Measurements from ENCODE around the gene DNAJC5. TPM values are rescaled to one million over a fixed set of nuclear protein-coding genes. Genes with fewer than 3 reads are reported as not detected.

DNAJC5 gene
- total RNA-seq, 1 experiment from 2014 or later = 28.5 TPM

DNA sequence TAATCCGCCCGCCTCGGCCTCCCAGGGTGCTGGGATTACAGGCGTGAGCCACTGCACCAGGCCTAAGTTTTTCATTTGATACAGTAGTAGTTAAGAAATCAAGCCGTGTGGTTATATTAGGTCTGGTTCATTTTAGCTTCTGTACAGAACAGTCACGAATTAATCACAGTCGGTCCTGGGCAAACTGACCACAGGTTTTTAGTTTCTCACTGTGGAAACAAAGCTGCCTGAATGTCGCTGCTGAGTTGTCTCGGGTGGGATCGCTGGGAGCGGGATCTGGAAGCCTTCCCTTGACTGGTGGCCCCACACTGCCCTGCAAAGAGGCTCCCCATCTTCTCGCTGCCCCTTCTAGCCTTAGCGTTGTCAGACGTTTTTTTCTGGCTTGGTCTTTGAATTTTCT is 42.7 kb downstream of the DNAJC5 start:
- POLR2A ChIA-PET = interaction anchor here (1.0 kb wide), 1 partner anchor 25 kb away, joined by 4 read pairs; no protein-coding TSS in a partner anchor
- Mint-ChIP-seq H3K4me1 (peaks cover 6% of the 10 kb centered on the region), H3K4me3 (peak overlapping the region; percentile 50; the same call in 1 of the 2 replicates), H3K36me3 (peaks cover under 1% of the 10 kb centered on the region; the same call in 1 of the 2 replicates), H3K27ac (no peak overlapping the region), H3K9me3 (no peaks in the 10 kb centered on the region), H3K27me3 (ENCODE audit: low read depth) (no peaks in the 10 kb centered on the region)
- CTCF ChIA-PET = interaction anchor here (4.2 kb wide), 1 partner anchor 36 kb away, joined by 13 read pairs; no protein-coding TSS in a partner anchor
- TF ChIP-seq NFYB (CRISPR knock-in tag; conservative IDR thresholded peaks at IDR 0.05; ENCODE audit: low read depth) (no peak), ATF1 (CRISPR knock-in tag; IDR thresholded peaks at IDR 0.05) (no peak), TP53 (CRISPR knock-in tag; IDR thresholded peaks at IDR 0.05) (no peak), ZNF416 (CRISPR knock-in tag; IDR thresholded peaks at IDR 0.05) (no peak), IRF2 (CRISPR knock-in tag; IDR thresholded peaks at IDR 0.05; ENCODE audit: borderline replicate concordance, low read depth) (no peak), PRRX2 (CRISPR knock-in tag; IDR thresholded peaks at IDR 0.05) (no peak), NFE2L1 (CRISPR knock-in tag; IDR thresholded peaks at IDR 0.05) (no peak), ELF4 (CRISPR knock-in tag; IDR thresholded peaks at IDR 0.05; ENCODE audit: low read depth) (no peak), NR1H2 (CRISPR knock-in tag; IDR thresholded peaks at IDR 0.05) (no peak)
- TF ChIP-seq, protein P1, sequence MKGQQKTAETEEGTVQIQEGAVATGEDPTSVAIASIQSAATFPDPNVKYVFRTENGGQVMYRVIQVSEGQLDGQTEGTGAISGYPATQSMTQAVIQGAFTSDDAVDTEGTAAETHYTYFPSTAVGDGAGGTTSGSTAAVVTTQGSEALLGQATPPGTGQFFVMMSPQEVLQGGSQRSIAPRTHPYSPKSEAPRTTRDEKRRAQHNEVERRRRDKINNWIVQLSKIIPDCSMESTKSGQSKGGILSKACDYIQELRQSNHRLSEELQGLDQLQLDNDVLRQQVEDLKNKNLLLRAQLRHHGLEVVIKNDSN (CRISPR knock-in tag; IDR thresholded peaks at IDR 0.05) = no peak
- TF ChIP-seq, protein P2, sequence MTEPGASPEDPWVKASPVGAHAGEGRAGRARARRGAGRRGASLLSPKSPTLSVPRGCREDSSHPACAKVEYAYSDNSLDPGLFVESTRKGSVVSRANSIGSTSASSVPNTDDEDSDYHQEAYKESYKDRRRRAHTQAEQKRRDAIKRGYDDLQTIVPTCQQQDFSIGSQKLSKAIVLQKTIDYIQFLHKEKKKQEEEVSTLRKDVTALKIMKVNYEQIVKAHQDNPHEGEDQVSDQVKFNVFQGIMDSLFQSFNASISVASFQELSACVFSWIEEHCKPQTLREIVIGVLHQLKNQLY (CRISPR knock-in tag; IDR thresholded peaks at IDR 0.05) = no peak
- TF ChIP-seq, protein P3, sequence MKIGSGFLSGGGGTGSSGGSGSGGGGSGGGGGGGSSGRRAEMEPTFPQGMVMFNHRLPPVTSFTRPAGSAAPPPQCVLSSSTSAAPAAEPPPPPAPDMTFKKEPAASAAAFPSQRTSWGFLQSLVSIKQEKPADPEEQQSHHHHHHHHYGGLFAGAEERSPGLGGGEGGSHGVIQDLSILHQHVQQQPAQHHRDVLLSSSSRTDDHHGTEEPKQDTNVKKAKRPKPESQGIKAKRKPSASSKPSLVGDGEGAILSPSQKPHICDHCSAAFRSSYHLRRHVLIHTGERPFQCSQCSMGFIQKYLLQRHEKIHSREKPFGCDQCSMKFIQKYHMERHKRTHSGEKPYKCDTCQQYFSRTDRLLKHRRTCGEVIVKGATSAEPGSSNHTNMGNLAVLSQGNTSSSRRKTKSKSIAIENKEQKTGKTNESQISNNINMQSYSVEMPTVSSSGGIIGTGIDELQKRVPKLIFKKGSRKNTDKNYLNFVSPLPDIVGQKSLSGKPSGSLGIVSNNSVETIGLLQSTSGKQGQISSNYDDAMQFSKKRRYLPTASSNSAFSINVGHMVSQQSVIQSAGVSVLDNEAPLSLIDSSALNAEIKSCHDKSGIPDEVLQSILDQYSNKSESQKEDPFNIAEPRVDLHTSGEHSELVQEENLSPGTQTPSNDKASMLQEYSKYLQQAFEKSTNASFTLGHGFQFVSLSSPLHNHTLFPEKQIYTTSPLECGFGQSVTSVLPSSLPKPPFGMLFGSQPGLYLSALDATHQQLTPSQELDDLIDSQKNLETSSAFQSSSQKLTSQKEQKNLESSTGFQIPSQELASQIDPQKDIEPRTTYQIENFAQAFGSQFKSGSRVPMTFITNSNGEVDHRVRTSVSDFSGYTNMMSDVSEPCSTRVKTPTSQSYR (CRISPR knock-in tag; IDR thresholded peaks at IDR 0.05) = no peak
- TF ChIP-seq, protein P4, sequence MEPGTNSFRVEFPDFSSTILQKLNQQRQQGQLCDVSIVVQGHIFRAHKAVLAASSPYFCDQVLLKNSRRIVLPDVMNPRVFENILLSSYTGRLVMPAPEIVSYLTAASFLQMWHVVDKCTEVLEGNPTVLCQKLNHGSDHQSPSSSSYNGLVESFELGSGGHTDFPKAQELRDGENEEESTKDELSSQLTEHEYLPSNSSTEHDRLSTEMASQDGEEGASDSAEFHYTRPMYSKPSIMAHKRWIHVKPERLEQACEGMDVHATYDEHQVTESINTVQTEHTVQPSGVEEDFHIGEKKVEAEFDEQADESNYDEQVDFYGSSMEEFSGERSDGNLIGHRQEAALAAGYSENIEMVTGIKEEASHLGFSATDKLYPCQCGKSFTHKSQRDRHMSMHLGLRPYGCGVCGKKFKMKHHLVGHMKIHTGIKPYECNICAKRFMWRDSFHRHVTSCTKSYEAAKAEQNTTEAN (CRISPR knock-in tag; IDR thresholded peaks at IDR 0.05) = no peak
- TF ChIP-seq, protein P5, sequence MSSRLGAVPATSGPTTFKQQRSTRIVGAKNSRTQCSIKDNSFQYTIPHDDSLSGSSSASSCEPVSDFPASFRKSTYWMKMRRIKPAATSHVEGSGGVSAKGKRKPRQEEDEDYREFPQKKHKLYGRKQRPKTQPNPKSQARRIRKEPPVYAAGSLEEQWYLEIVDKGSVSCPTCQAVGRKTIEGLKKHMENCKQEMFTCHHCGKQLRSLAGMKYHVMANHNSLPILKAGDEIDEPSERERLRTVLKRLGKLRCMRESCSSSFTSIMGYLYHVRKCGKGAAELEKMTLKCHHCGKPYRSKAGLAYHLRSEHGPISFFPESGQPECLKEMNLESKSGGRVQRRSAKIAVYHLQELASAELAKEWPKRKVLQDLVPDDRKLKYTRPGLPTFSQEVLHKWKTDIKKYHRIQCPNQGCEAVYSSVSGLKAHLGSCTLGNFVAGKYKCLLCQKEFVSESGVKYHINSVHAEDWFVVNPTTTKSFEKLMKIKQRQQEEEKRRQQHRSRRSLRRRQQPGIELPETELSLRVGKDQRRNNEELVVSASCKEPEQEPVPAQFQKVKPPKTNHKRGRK (CRISPR knock-in tag; IDR thresholded peaks at IDR 0.05; ENCODE audit: borderline replicate concordance) = no peak
- TF ChIP-seq, protein P6, sequence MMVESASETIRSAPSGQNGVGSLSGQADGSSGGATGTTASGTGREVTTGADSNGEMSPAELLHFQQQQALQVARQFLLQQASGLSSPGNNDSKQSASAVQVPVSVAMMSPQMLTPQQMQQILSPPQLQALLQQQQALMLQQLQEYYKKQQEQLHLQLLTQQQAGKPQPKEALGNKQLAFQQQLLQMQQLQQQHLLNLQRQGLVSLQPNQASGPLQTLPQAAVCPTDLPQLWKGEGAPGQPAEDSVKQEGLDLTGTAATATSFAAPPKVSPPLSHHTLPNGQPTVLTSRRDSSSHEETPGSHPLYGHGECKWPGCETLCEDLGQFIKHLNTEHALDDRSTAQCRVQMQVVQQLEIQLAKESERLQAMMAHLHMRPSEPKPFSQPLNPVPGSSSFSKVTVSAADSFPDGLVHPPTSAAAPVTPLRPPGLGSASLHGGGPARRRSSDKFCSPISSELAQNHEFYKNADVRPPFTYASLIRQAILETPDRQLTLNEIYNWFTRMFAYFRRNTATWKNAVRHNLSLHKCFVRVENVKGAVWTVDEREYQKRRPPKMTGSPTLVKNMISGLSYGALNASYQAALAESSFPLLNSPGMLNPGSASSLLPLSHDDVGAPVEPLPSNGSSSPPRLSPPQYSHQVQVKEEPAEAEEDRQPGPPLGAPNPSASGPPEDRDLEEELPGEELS (CRISPR knock-in tag; IDR thresholded peaks at IDR 0.05) = no peak
- TF ChIP-seq, protein P7, sequence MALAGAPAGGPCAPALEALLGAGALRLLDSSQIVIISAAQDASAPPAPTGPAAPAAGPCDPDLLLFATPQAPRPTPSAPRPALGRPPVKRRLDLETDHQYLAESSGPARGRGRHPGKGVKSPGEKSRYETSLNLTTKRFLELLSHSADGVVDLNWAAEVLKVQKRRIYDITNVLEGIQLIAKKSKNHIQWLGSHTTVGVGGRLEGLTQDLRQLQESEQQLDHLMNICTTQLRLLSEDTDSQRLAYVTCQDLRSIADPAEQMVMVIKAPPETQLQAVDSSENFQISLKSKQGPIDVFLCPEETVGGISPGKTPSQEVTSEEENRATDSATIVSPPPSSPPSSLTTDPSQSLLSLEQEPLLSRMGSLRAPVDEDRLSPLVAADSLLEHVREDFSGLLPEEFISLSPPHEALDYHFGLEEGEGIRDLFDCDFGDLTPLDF (CRISPR knock-in tag; IDR thresholded peaks at IDR 0.05) = no peak
- TF ChIP-seq, protein P8, sequence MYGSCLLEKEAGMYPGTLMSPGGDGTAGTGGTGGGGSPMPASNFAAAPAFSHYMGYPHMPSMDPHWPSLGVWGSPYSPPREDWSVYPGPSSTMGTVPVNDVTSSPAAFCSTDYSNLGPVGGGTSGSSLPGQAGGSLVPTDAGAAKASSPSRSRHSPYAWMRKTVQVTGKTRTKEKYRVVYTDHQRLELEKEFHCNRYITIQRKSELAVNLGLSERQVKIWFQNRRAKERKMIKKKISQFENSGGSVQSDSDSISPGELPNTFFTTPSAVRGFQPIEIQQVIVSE (CRISPR knock-in tag; IDR thresholded peaks at IDR 0.05; ENCODE audit: borderline replicate concordance) = no peak
- ATAC-seq (no peak), DNase-seq (ENCODE audit: low spot score) (no peak)
